Measurements from ENCODE around the gene TPX2. TPM values are rescaled to one million over a fixed set of nuclear protein-coding genes. Genes with fewer than 3 reads are reported as not detected.
A peak's percentile ranks its signal among the peaks of the same experiment; 100 is the strongest.
"Not testable (repeated sequence)": the region's sequence is repeated elsewhere in the genome, so short reads cannot be mapped to it uniquely, and the experiment has no call there.

The TPX2 gene
- total RNA-seq, 2 experiments from 2014 or later = 137 to 179 TPM

DNA sequence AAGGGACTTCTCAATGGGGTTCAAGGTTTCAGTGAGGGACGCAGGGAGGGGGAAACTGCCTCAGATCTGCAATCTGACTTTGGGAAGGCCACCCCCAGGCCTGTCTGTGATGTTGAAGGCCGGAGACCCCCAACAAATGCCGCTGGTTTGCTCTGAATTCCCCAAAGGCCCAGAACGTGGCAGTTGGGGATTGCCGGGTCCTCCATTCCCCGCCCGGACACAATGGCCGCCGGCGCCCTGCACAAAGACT, 16.1 kb upstream of the TPX2 start:
- peaks cover 46% of the 10 kb centered on the region for H3K36me3 Mint-ChIP-seq (ENCODE audit: low read depth)
- CTCF ChIA-PET = interaction anchor here (0.6 to 3.6 kb wide), 23 partner anchors 9 to 1727 kb away, joined by 3 to 161 read pairs (median 6); partner anchors contain the start of genes ID1 and TPX2
- H3K4me3 Mint-ChIP-seq = peak overlapping the region; percentile 97
- intact Hi-C loops (cut with DNase I, micrococcal nuclease) = loop anchor here (1.0 to 5.0 kb wide), 9 partner anchors 16 to 634 kb away; partner anchors contain the start of genes ASXL1 (in 1 of the 2), HM13 (in 1 of the 2), PLAGL2 (in 1 of the 2) and POFUT1 (in 1 of the 2)
- POLR2A ChIA-PET = interaction anchor here (0.8 to 3.0 kb wide), 6 partner anchors 16 to 89 kb away, joined by 3 to 26 read pairs (median 6); partner anchors contain the start of gene TPX2
- ATAC-seq = peak; percentile 27
- H3K4me1 Mint-ChIP-seq = peaks cover 7% of the 10 kb centered on the region
- H3K27me3 Mint-ChIP-seq = no peaks in the 10 kb centered on the region
- no peak for DNase-seq
- H3K27ac Mint-ChIP-seq = peak overlapping the region; percentile 90
- no peaks in the 10 kb centered on the region for H3K9me3 Mint-ChIP-seq (ENCODE audit: low read depth)

DNA sequence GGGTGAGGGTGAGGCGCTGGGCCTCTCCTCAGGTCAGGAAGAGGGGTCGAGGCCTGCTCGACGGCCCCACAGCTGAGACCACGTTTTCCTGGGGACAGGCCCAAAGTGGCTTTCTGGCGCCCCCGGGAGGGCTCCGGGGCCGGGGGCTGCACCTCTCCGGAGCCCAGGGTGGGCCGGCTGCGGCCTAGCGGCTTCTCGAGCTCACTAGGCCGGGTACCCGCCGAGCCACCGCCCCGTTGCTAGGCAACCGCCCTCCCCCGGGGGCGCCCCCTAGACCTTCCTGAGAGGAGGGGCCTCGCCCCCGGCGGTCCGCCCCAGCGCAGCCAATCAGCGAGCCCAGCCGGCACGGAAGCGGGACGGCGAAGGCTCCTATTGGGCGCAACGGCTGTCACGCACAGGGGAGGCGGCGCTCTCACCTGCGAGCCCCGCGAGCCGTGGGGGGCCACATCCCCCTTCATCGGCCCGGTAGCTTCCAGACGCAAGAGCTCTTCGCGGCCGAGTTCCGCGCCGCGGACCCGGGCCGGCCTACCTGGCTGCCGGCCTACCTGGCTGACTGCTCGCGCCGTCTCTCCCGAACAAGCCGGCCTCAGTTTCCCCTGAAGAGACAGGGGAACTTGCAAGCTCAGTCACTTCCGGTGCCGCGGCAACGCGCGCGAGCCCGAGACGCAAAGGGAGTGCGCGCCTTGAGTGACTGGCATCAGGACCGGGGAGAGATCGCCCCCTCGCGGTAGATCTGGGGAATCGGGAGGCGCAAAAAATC, 15.6 kb upstream of the TPX2 start:
- peaks cover 7% of the 10 kb centered on the region for H3K4me1 Mint-ChIP-seq
- H3K36me3 Mint-ChIP-seq (ENCODE audit: low read depth) = peaks cover 42% of the 10 kb centered on the region
- ChIA-PET CTCF (interaction anchor here (0.6 to 3.6 kb wide), 41 partner anchors 8 to 229 kb away, joined by 3 to 161 read pairs (median 5); partner anchors contain the start of genes ID1, PDRG1 and TPX2), POLR2A (interaction anchor here (0.6 to 3.0 kb wide), 9 partner anchors 15 to 227 kb away, joined by 3 to 26 read pairs (median 4); partner anchors contain the start of gene TPX2)
- DNase-seq (peak; percentile 99), ATAC-seq (peak; percentile 88)
- intact Hi-C loops (cut with DNase I, micrococcal nuclease) = loop anchor here (1.0 to 5.0 kb wide), 9 partner anchors 16 to 634 kb away; partner anchors contain the start of genes HM13 (in 2 of the 2), TPX2 (in 2 of the 2), ASXL1 (in 1 of the 2) and PLAGL2 (in 1 of the 2)
- H3K27ac Mint-ChIP-seq = peak overlapping the region; percentile 90
- peak overlapping the region; percentile 97 for H3K4me3 Mint-ChIP-seq
- H3K9me3 Mint-ChIP-seq (ENCODE audit: low read depth) = no peaks in the 10 kb centered on the region
- H3K27me3 Mint-ChIP-seq = no peaks in the 10 kb centered on the region

DNA sequence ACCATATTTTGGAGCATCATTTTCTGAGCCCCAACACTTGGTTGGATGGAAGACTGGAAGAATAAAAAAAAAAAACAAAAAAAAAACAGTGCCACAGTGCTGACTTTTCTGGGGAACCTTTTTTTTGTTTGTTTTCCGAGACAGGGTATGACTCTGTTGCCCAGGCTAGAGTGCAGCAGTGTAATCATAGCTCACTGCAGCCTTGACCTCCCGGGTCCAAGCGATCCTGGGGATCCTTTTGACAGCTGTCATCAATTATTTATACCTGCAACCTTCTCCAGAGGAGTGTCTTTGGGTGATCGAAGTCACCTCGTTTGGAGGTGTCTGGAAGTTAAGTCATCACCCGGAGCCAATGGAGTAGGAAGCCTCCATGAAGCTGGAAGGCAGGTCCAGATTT, 7.8 kb upstream of the TPX2 start:
- H3K4me3 Mint-ChIP-seq = no peak overlapping the region
- POLR2A ChIA-PET = no interaction called here

DNA sequence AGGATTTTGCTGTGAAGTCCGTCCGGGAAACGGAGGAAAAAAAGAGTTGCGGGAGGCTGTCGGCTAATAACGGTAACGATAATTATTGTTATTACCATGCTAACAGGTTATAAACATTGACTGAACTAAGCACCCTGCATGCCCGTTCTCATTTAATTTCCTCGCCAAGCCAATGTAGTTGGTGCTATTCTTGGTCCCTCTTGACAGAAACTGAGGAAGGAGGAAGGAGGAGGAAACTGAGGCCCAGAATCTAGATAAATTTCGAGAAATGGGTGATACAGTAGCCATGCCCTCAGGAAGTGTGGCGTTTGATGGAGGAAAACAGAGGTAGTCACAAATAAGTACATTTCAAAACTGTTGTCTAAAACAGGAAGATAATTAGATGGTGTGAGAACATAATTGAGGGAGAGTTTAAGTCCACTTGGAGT, 474 bp downstream of the TPX2 start:
- H3K4me3 Mint-ChIP-seq = no peak overlapping the region
- POLR2A ChIA-PET = interaction anchor here (0.6 to 1.9 kb wide), 3 partner anchors 16 to 78 kb away, joined by 5 to 8 read pairs (median 6); no protein-coding TSS in a partner anchor
- CTCF ChIA-PET = interaction anchor here (0.6 to 3.2 kb wide), 9 partner anchors 11 to 131 kb away, joined by 3 to 12 read pairs (median 4); no protein-coding TSS in a partner anchor
- H3K36me3 Mint-ChIP-seq (ENCODE audit: low read depth) = peaks cover 12% of the 10 kb centered on the region
- no peaks in the 10 kb centered on the region for H3K27me3 Mint-ChIP-seq
- H3K27ac Mint-ChIP-seq = no peak overlapping the region
- no peaks in the 10 kb centered on the region for H3K9me3 Mint-ChIP-seq (ENCODE audit: low read depth)
- ATAC-seq (no peak), DNase-seq (no peak)
- intact Hi-C loops (cut with DNase I, micrococcal nuclease) = loop anchor here (1.0 kb wide), 7 partner anchors 15 to 370 kb away; partner anchors contain the start of genes HM13 (in 1 of the 2), PDRG1 (in 1 of the 2) and TM9SF4 (in 1 of the 2)
- peaks cover 2% of the 10 kb centered on the region for H3K4me1 Mint-ChIP-seq

More for the DNA sequence above, 7.8 kb upstream of the TPX2 start:
- DNase-seq (no peak), ATAC-seq (no peak)
- Mint-ChIP-seq H3K9me3 (ENCODE audit: low read depth) (no peaks in the 10 kb centered on the region), H3K36me3 (ENCODE audit: low read depth) (no peaks in the 10 kb centered on the region), H3K27ac (no peak overlapping the region), H3K4me1 (peaks cover 3% of the 10 kb centered on the region), H3K27me3 (no peaks in the 10 kb centered on the region)
- intact Hi-C loops (cut with DNase I, micrococcal nuclease) = no loop called here
- CTCF ChIA-PET = no interaction called here

DNA sequence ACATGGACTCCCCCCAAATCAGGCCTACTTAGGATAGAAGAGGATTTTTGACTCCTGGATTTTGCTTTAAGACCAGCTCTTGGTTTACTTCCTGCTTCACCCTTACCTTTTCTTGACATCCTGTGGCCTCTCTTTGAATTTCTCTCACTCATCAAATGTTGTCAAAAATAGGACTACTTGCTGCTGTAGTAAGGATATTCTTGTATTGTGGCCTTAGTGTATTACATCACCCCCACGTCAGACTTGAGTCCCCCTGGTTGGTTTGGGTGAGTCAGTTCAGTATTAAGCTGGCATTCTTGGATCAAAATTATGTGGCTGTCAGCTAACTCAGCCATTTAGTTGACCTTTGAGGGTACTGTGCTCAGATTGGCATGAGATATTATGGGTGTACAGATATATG, 1.1 kb downstream of the TPX2 start:
- ChIA-PET POLR2A (interaction anchor here (1.9 kb wide), 1 partner anchor 79 kb away, joined by 5 read pairs; no protein-coding TSS in a partner anchor), CTCF (interaction anchor here (0.7 to 3.2 kb wide), 7 partner anchors 12 to 132 kb away, joined by 3 to 12 read pairs (median 4); no protein-coding TSS in a partner anchor)
- intact Hi-C loops (cut with DNase I, micrococcal nuclease) = no loop called here
- no peak overlapping the region for H3K4me3 Mint-ChIP-seq
- DNase-seq (peak; percentile 47), ATAC-seq (peak; percentile 47)
- no peaks in the 10 kb centered on the region for H3K9me3 Mint-ChIP-seq (ENCODE audit: low read depth)
- H3K27me3 Mint-ChIP-seq = no peaks in the 10 kb centered on the region
- peaks cover 16% of the 10 kb centered on the region for H3K36me3 Mint-ChIP-seq (ENCODE audit: low read depth)
- no peak overlapping the region for H3K27ac Mint-ChIP-seq
- peaks cover 2% of the 10 kb centered on the region for H3K4me1 Mint-ChIP-seq

DNA sequence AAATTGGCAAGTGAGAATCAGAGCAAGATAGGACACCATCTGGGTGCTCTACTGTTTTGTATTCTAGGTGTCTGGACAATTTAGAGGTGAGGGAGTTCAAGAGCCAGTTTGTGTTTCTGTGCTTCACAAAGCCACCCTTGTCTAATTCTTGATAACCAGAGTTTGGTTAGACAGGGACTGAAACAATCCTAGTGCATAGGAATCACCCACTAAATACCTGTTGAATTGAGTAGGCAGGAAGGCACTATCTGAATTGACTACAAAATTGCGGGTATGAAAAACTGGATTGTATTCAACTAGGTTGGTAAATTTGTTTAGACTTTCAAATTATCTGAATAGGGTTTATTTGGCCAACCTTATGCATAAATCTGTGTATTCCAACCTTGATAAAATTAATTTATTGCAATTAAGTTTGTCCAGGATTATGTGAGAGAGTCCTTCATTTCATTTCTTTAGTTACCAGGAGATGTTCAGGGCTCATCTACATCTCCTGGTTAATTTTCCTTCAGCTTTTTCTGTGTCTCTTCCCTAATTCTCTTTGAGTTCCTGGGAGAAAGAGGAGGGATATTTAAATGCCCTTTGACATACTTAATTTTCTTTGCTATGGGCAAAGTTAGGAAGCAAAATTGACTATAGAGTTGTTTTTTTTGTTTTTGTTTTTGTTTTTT, 1.7 kb downstream of the TPX2 start:
- no peaks in the 10 kb centered on the region for H3K27me3 Mint-ChIP-seq
- H3K9me3 Mint-ChIP-seq (ENCODE audit: low read depth) = no peaks in the 10 kb centered on the region
- POLR2A ChIA-PET = no interaction called here
- intact Hi-C loops (cut with DNase I, micrococcal nuclease) = no loop called here
- DNase-seq (no peak), ATAC-seq (no peak)
- H3K4me1 Mint-ChIP-seq = peaks cover 3% of the 10 kb centered on the region
- H3K36me3 Mint-ChIP-seq (ENCODE audit: low read depth) = peaks cover 18% of the 10 kb centered on the region
- H3K4me3 Mint-ChIP-seq = no peak overlapping the region
- H3K27ac Mint-ChIP-seq = no peak overlapping the region
- CTCF ChIA-PET = interaction anchor here (0.6 to 3.2 kb wide), 5 partner anchors 12 to 107 kb away, joined by 3 to 12 read pairs (median 6); no protein-coding TSS in a partner anchor

DNA sequence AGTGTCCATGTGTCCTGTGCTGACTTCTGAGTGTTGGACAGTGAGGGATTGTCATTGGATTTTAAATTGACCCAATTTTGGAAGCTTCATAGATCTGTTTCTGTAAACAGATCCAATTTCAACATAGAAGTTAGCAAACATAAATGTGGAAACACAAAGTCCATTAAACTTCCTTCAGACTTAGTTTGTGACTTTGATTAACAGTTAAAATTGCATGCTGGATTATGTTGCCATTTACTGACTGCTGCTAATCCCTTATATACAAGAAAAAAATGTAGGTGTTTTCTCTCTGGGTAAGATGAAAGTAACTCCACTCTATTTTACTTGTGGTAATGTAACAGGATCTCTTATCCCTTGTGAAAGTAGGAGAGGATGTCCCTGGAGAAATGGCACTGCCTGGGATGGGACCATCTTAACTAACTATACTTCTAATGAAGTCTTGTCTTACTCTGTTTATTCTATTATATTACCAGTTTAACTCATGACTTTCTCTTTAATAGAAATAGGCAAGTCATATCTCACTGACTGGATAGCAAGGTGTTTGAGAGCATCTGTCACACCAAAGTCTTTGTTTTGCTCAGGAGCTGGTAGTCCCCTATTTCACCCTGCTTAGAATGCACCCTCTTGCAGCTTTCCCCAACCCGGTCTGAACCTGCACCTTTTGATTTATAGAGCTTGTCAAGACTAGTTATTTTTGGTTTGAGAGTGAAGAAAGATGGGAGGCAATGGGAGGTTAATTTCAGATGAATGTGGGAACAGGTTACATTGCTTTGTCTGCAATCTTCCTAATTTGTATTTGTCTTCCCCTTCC, 7.2 kb downstream of the TPX2 start:
- Mint-ChIP-seq H3K4me1 (peaks cover 11% of the 10 kb centered on the region), H3K36me3 (ENCODE audit: low read depth) (peaks cover 31% of the 10 kb centered on the region), H3K27me3 (no peaks in the 10 kb centered on the region), H3K4me3 (no peak overlapping the region), H3K9me3 (ENCODE audit: low read depth) (no peaks in the 10 kb centered on the region), H3K27ac (no peak overlapping the region)
- POLR2A ChIA-PET = no interaction called here
- CTCF ChIA-PET = interaction anchor here (0.9 kb wide), 1 partner anchor 22 kb away, joined by 5 read pairs; no protein-coding TSS in a partner anchor
- no peak for ATAC-seq
- DNase-seq = no peak
- intact Hi-C loops (cut with DNase I, micrococcal nuclease) = no loop called here

DNA sequence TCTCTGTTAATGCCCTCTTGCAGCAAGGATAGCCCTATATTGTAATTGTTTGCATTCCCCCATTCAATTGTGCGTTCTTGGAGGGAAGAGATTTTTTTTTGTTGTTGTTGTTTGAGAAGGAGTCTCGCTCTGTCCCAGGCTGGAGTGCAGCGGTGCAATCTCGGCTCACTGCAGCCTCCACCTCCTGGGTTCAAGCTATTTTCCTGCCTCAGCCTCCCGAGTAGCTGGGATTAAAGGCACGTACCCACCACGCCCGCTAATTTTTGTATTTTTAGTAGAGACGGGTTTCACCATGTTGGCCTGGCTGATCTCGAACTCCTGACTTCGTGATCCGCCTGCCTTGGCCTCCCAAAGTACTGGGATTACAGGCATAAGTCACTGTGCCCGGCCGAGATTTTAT, 7.9 kb downstream of the TPX2 start:
- POLR2A ChIA-PET, CTCF ChIA-PET, ATAC-seq: not testable (repeated sequence)

DNA sequence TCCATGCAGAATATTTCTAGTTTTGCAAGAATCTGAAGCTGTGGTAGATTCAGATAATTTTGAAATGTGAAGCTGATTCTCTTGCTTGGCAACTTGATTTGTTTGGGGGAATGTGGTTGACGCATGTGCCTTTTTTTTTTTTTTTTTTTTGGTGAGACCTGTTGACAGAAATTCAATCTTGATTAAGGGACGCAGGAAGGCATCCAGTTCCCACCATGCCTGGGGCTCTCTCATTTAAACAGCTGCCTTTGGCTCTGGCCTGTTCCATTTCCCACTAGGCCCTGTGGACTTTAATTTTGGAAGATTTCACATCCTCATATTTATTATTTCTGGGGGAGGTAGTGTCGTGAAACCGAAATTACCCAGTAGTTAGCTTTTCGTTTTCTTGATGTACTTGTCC, 8.6 kb downstream of the TPX2 start:
- CTCF ChIA-PET = interaction anchor here (0.6 to 1.4 kb wide), 2 partner anchors 73 to 135 kb away, joined by 3 to 6 read pairs; no protein-coding TSS in a partner anchor

More for the DNA sequence above, 7.9 kb downstream of the TPX2 start:
- H3K9me3 Mint-ChIP-seq (ENCODE audit: low read depth); H3K4me3 Mint-ChIP-seq; H3K27ac Mint-ChIP-seq; H3K27me3 Mint-ChIP-seq; H3K4me1 Mint-ChIP-seq; intact Hi-C loops (cut with DNase I, micrococcal nuclease); DNase-seq: not testable (repeated sequence)
- H3K36me3 Mint-ChIP-seq (ENCODE audit: low read depth) = peaks cover 29% of the 10 kb centered on the region

DNA sequence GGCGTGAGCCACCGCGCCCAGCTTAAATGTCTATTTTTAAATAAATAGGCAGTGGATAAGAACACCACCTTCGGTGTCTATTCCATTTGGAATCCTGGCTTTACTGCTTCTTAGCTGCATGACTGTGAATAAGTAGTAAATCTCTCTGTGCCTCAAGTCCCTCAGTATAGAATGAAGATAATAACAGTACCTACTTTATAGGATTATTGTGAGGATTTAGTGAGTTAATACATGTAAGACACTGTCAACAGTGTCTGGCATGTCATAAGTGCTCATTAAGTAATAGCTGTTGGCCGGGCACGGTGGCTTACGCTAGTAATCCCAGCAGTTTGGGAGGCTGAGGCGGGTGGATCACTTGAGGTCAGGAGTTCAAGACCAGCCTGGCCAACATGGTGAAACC, 10.1 kb downstream of the TPX2 start:
- no peaks in the 10 kb centered on the region for H3K27me3 Mint-ChIP-seq
- intact Hi-C loops (cut with DNase I, micrococcal nuclease) = no loop called here
- H3K9me3 Mint-ChIP-seq (ENCODE audit: low read depth) = no peaks in the 10 kb centered on the region
- DNase-seq = no peak
- H3K36me3 Mint-ChIP-seq (ENCODE audit: low read depth) = peaks cover 30% of the 10 kb centered on the region
- no peak overlapping the region for H3K4me3 Mint-ChIP-seq
- peaks cover 9% of the 10 kb centered on the region for H3K4me1 Mint-ChIP-seq
- no peak overlapping the region for H3K27ac Mint-ChIP-seq
- no peak for ATAC-seq
- ChIA-PET POLR2A (no interaction called here), CTCF (interaction anchor here (1.0 to 1.4 kb wide), 2 partner anchors 26 to 136 kb away, joined by 3 to 6 read pairs; no protein-coding TSS in a partner anchor)

More for the DNA sequence above, 8.6 kb downstream of the TPX2 start:
- H3K4me1 Mint-ChIP-seq = peaks cover 9% of the 10 kb centered on the region
- peaks cover 29% of the 10 kb centered on the region for H3K36me3 Mint-ChIP-seq (ENCODE audit: low read depth)
- intact Hi-C loops (cut with DNase I, micrococcal nuclease) = no loop called here
- no peaks in the 10 kb centered on the region for H3K9me3 Mint-ChIP-seq (ENCODE audit: low read depth)
- no peaks in the 10 kb centered on the region for H3K27me3 Mint-ChIP-seq
- H3K4me3 Mint-ChIP-seq = no peak overlapping the region
- ATAC-seq (no peak), DNase-seq (no peak)
- POLR2A ChIA-PET = no interaction called here
- no peak overlapping the region for H3K27ac Mint-ChIP-seq

Measured in activated CD4-positive, alpha-beta T cell treated with anti-CD3 and anti-CD28 coated beads for 36 hours (primary cell).